Gastrocnemius medialis (tissue), 4 donors: ENCODE data around the gene ISM1.

Experiments used
- POLR2A ChIP-seq, 2 donors: fragments of 450-650 bp; IDR thresholded peaks; one replicate each; pipeline ENCODE4 v1.6.1; 2017; ENCODE audit warnings: antibody characterized with exemption in 2 of 2, mild to moderate bottlenecking in 2 of 2, moderate library complexity in 2 of 2
- TF ChIP-seq, protein P1 (sequence below), 5 experiments: fragments of 450-650 bp in 3 of 5; fragments of 200-600 bp in 2 of 5; sonication (generic) in 2 of 5; IDR thresholded peaks in 4 of 5; conservative IDR thresholded peaks in 1 of 5; 1 replicate in 4 of 5; 2 replicates in 1 of 5; pipeline ENCODE4 v1.5.1; 2016 to 2019; ENCODE audit warnings: antibody characterized with exemption in 5 of 5, mild to moderate bottlenecking in 3 of 5, moderate library complexity in 3 of 5

DNA sequence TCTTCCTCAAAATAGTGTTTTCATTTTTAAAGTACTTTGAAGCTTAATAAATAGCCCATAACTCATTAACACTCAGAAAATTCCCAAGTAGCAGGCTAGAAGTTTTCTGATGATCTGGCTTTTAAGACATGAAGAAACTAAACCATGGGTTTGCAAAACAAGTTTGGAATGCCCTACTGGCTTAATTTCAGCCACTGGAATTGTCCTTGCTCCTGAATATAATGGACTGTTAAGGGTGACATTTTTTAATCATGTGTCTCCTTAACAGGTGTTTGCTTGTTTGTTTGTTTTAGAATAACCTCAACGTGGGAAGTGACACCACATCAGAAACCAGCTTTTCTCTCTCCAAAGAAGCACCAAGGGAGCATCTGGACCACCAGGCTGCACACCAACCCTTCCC, 49.1 kb downstream of the ISM1 start:
- TF ChIP-seq, protein P1, sequence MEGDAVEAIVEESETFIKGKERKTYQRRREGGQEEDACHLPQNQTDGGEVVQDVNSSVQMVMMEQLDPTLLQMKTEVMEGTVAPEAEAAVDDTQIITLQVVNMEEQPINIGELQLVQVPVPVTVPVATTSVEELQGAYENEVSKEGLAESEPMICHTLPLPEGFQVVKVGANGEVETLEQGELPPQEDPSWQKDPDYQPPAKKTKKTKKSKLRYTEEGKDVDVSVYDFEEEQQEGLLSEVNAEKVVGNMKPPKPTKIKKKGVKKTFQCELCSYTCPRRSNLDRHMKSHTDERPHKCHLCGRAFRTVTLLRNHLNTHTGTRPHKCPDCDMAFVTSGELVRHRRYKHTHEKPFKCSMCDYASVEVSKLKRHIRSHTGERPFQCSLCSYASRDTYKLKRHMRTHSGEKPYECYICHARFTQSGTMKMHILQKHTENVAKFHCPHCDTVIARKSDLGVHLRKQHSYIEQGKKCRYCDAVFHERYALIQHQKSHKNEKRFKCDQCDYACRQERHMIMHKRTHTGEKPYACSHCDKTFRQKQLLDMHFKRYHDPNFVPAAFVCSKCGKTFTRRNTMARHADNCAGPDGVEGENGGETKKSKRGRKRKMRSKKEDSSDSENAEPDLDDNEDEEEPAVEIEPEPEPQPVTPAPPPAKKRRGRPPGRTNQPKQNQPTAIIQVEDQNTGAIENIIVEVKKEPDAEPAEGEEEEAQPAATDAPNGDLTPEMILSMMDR (IDR thresholded peaks at IDR 0.05 in 4 of 5, conservative IDR thresholded peaks at IDR 0.05 in 1 of 5) = no peak
- TF ChIP-seq POLR2A (IDR thresholded peaks at IDR 0.05) = no peak
